ENCODE results near the gene FAM118A.

Gene FAM118A

DNA sequence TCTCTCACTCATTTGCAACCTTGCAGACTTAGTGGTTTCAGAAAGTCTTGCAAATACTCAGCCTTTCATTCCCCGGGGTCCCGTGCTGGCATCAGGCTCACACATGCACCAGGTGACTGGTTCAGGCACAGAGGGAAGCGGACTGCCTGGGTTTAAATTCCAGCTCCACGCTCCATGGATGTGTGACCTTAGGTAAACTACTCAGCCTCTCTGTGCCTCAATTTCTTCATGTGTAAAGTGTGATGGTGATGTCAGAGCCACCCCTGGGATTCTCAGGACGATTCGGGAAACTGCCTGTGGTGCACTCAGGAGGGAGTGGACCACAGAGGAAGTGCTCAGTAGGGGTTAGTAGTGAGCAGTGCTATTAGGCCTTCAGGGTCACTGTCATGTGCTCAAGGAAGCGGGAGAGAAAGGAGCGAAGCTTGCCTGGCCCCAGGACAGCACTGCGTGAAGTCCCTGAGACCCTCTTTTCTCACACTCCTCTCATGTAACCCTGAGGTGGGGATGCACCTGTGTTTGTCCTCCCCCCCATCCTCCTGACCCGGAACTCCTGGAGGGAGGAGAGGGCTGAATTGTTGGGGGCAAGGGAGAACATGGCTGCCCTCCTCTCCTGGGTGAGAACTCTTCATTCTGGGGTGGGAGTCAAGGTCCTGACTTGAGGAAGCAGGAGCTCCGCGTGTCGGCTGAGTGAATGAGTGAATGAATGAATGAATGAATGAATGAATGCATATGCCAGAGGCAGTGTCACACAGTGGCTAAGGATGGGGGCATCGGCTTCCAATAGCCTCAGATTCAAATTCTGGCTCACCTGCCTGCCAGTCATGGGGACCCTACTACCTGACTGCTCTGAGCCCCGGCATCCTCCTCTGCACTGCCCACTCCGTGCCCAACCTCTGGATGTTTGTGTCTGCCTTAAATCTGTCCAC is 39.4 kb upstream of the FAM118A start:
- TF ChIP-seq, protein P1, sequence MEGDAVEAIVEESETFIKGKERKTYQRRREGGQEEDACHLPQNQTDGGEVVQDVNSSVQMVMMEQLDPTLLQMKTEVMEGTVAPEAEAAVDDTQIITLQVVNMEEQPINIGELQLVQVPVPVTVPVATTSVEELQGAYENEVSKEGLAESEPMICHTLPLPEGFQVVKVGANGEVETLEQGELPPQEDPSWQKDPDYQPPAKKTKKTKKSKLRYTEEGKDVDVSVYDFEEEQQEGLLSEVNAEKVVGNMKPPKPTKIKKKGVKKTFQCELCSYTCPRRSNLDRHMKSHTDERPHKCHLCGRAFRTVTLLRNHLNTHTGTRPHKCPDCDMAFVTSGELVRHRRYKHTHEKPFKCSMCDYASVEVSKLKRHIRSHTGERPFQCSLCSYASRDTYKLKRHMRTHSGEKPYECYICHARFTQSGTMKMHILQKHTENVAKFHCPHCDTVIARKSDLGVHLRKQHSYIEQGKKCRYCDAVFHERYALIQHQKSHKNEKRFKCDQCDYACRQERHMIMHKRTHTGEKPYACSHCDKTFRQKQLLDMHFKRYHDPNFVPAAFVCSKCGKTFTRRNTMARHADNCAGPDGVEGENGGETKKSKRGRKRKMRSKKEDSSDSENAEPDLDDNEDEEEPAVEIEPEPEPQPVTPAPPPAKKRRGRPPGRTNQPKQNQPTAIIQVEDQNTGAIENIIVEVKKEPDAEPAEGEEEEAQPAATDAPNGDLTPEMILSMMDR (conservative IDR thresholded peaks at IDR 0.05; ENCODE audit: low read length): no peak
- TF ChIP-seq EZH2phosphoT487 (IDR thresholded peaks at IDR 0.05; ENCODE audit: borderline replicate concordance): no peak
- H3F3A ChIP-seq (ENCODE audit: low read depth): no peaks in the 10 kb centered on the region
- H3K36me3 ChIP-seq (ENCODE audit: insufficient read depth, low read length): no peaks in the 10 kb centered on the region
- H3K4me1 ChIP-seq (ENCODE audit: insufficient read depth, low read length, poor library complexity, severe bottlenecking): peaks cover 8% of the 10 kb centered on the region
- no peaks in the 10 kb centered on the region for H3K9me2 ChIP-seq (replicated peaks; ENCODE audit: low read depth, low read length)
- H4K20me1 ChIP-seq (ENCODE audit: insufficient read depth, low read length, poor library complexity, severe bottlenecking): no peaks in the 10 kb centered on the region
- H3K79me2 ChIP-seq (ENCODE audit: insufficient read depth, low read length): no peaks in the 10 kb centered on the region
- H3K4me3 ChIP-seq (ENCODE audit: low read length, poor library complexity, severe bottlenecking): no peak overlapping the region
- H2AFZ ChIP-seq (ENCODE audit: low read length): no peak overlapping the region
- no peak overlapping the region for H3K4me2 ChIP-seq (ENCODE audit: low read depth, low read length, poor library complexity, severe bottlenecking)
- no peak overlapping the region for H3K9ac ChIP-seq (ENCODE audit: low read depth, low read length, poor library complexity, severe bottlenecking)
- no peaks in the 10 kb centered on the region for H3K9me3 ChIP-seq (ENCODE audit: insufficient read depth, low read depth, low read length)
- no peaks in the 10 kb centered on the region for H3K27me3 ChIP-seq (ENCODE audit: insufficient read depth, low read length, poor library complexity, severe bottlenecking)

DNA sequence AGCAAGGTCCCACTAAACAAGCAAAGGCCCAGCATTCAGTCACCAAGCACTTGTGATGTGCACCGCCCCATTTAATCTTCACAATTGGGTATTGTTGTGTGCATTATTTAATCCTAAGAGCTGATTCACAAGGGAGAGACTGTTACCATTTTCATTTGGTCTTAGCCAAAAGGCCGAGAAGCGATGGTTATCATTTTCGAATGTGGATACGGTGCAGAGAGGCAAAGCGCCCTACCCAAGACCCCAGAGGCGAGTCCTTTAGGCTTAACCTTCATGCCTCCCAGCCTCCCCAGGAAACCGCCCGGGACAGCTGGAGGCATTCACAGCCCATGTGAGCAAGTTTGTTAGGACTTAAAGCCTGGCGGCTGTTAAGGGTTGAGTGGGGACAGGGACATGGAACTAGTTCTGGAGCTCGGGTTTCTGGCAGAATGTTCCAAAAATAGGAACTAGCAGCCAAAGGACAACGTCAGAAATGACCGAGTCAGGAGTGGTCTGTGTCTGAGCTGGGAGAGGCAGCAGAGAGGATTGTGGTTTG is 38.0 kb upstream of the FAM118A start:
- Histone ChIP-seq H3K4me1 (ENCODE audit: insufficient read depth, low read length, poor library complexity, severe bottlenecking) (peaks cover 8% of the 10 kb centered on the region), H4K20me1 (ENCODE audit: insufficient read depth, low read length, poor library complexity, severe bottlenecking) (no peaks in the 10 kb centered on the region), H3K9me3 (ENCODE audit: insufficient read depth, low read depth, low read length) (no peaks in the 10 kb centered on the region), H3K4me2 (ENCODE audit: low read depth, low read length, poor library complexity, severe bottlenecking) (no peak overlapping the region), H2AFZ (ENCODE audit: low read length) (no peak overlapping the region), H3K4me3 (ENCODE audit: low read length, poor library complexity, severe bottlenecking) (no peak overlapping the region), H3K9me2 (replicated peaks; ENCODE audit: low read depth, low read length) (no peaks in the 10 kb centered on the region), H3K27me3 (ENCODE audit: insufficient read depth, low read length, poor library complexity, severe bottlenecking) (no peaks in the 10 kb centered on the region), H3K9ac (ENCODE audit: low read depth, low read length, poor library complexity, severe bottlenecking) (no peak overlapping the region), H3K36me3 (ENCODE audit: insufficient read depth, low read length) (no peaks in the 10 kb centered on the region), H3F3A (ENCODE audit: low read depth) (no peaks in the 10 kb centered on the region), H3K79me2 (ENCODE audit: insufficient read depth, low read length) (no peaks in the 10 kb centered on the region)
- no peak for TF ChIP-seq EZH2phosphoT487 (IDR thresholded peaks at IDR 0.05; ENCODE audit: borderline replicate concordance)
- TF ChIP-seq, protein P1 (conservative IDR thresholded peaks at IDR 0.05; ENCODE audit: low read length): no peak

DNA sequence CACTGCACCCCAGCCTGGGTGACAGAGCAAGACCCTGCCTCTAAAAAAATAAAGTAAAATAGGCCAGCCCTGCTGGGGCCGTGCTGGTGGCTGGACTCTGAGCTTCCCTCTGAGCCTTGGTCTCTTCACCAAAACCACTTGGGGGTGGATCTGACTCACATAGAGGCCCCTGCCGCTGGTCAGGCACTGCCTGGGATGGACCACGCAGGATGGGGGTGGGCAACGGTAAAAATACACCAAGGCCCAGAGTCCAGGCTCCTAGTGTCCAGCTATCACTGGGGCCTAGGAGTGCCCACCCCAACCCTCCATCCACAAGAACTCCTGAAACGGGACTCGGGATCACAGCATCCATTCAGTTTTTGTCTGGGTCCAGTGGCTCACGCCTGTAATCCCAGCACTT is 37.2 kb upstream of the FAM118A start:
- H3K27me3 ChIP-seq (ENCODE audit: insufficient read depth, low read length, poor library complexity, severe bottlenecking): no peaks in the 10 kb centered on the region
- no peak overlapping the region for H3K4me3 ChIP-seq (ENCODE audit: low read length, poor library complexity, severe bottlenecking)
- no peak for TF ChIP-seq EZH2phosphoT487 (IDR thresholded peaks at IDR 0.05; ENCODE audit: borderline replicate concordance)
- TF ChIP-seq, protein P1 (conservative IDR thresholded peaks at IDR 0.05; ENCODE audit: low read length): no peak
- no peaks in the 10 kb centered on the region for H3K9me2 ChIP-seq (replicated peaks; ENCODE audit: low read depth, low read length)
- H2AFZ ChIP-seq (ENCODE audit: low read length): no peak overlapping the region
- H3K79me2 ChIP-seq (ENCODE audit: insufficient read depth, low read length): no peaks in the 10 kb centered on the region
- no peak overlapping the region for H3K9ac ChIP-seq (ENCODE audit: low read depth, low read length, poor library complexity, severe bottlenecking)
- no peaks in the 10 kb centered on the region for H3K36me3 ChIP-seq (ENCODE audit: insufficient read depth, low read length)
- H3K9me3 ChIP-seq (ENCODE audit: insufficient read depth, low read depth, low read length): no peaks in the 10 kb centered on the region
- no peak overlapping the region for H3K4me2 ChIP-seq (ENCODE audit: low read depth, low read length, poor library complexity, severe bottlenecking)
- no peaks in the 10 kb centered on the region for H4K20me1 ChIP-seq (ENCODE audit: insufficient read depth, low read length, poor library complexity, severe bottlenecking)
- peaks cover 8% of the 10 kb centered on the region for H3K4me1 ChIP-seq (ENCODE audit: insufficient read depth, low read length, poor library complexity, severe bottlenecking)
- H3F3A ChIP-seq (ENCODE audit: low read depth): no peaks in the 10 kb centered on the region
